Measurements from ENCODE around the gene CHMP1B.

The CHMP1B gene, protein sequence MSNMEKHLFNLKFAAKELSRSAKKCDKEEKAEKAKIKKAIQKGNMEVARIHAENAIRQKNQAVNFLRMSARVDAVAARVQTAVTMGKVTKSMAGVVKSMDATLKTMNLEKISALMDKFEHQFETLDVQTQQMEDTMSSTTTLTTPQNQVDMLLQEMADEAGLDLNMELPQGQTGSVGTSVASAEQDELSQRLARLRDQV

DNA sequence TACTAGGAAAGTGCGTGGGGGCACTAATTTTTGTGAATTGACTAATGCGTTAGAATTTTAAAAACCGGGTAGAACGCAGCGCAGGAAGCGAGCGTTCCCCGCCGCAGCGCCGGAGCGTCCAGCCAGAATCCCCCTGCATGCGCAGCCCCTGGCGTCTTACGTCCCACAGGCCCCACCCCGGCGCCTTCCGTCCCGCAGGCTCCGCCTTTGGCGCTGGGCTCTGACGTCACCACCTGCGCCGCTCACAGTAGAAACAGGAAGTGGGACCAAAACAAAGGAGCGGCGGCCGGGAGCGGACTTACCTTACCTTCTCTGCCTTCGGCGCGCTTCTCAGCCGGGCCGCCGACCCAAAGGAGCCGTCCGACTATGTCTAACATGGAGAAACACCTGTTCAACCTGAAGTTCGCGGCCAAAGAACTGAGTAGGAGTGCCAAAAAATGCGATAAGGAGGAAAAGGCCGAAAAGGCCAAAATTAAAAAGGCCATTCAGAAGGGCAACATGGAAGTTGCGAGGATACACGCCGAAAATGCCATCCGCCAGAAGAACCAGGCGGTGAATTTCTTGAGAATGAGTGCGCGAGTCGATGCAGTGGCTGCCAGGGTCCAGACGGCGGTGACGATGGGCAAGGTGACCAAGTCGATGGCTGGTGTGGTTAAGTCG lies at the start of gene CHMP1B:
CHMP1B (plus strand) TSS at position 268 of the 660 bp plus-strand sequence; CDS start at position 367, 99 bp downstream.
- no peak for TF ChIP-seq CTCF (conservative IDR thresholded peaks at IDR 0.05; ENCODE audit: low read depth, low read length)
- peak; percentile 94 for DNase-seq (ENCODE audit: low read depth)

GRCh38 chr18:11801573-11801972 lies 49.6 kb upstream of the CHMP1B start:
- no peak overlapping the region for H3K4me3 ChIP-seq (ENCODE audit: low read length)
- no peak for TF ChIP-seq CTCF (conservative IDR thresholded peaks at IDR 0.05; ENCODE audit: low read depth, low read length)
- DNase-seq (ENCODE audit: low read depth): no peak

More for the DNA sequence above, at the start of gene CHMP1B:
- peak within 1 kb of the TSS; percentile 89 for H3K4me3 ChIP-seq (ENCODE audit: low read length)

DNA sequence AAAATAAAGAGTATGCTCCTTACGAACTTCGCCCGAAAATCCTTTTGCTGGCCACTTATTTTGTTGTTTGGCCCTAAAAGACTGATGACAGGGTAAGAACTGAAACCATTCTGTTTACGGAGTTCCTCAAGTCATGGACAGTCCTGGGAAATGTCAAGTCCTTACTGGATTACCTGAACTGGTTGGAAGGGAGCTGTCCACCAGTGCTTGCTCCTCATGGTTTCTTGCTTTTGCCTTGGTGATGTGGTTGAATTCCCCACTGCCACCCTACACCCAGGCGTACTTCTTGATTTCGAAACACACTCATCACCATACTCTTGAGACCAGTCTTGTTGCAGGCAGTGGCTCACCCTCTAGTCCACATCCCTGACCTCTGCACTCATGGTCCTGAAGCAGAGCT lies 49.1 kb upstream of the CHMP1B start:
- no peak for TF ChIP-seq CTCF (conservative IDR thresholded peaks at IDR 0.05; ENCODE audit: low read depth, low read length)
- H3K4me3 ChIP-seq (ENCODE audit: low read length): no peak overlapping the region
- no peak for DNase-seq (ENCODE audit: low read depth)

GRCh38 chr18:11802586-11802985 lies 48.6 kb upstream of the CHMP1B start:
- H3K4me3 ChIP-seq (ENCODE audit: low read length): no peak overlapping the region
- TF ChIP-seq CTCF (conservative IDR thresholded peaks at IDR 0.05; ENCODE audit: low read depth, low read length): no peak
- DNase-seq (ENCODE audit: low read depth): no peak

- H3K4me3 ChIP-seq (ENCODE audit: low read length): no peak overlapping the region
Measured at GRCh38 chr18:11807233-11807632, 44.0 kb upstream of the CHMP1B start.

GRCh38 chr18:11808001-11808855 lies 43.0 kb upstream of the CHMP1B start:
- H3K4me3 ChIP-seq (ENCODE audit: low read length): no peak overlapping the region
- DNase-seq (ENCODE audit: low read depth): no peak
- no peak for TF ChIP-seq CTCF (conservative IDR thresholded peaks at IDR 0.05; ENCODE audit: low read depth, low read length)

More at GRCh38 chr18:11807233-11807632, 44.0 kb upstream of the CHMP1B start:
- TF ChIP-seq CTCF (conservative IDR thresholded peaks at IDR 0.05; ENCODE audit: low read depth, low read length): no peak
- no peak for DNase-seq (ENCODE audit: low read depth)
